ENCODE data around the gene SEPTIN6.

Gene SEPTIN6

DNA sequence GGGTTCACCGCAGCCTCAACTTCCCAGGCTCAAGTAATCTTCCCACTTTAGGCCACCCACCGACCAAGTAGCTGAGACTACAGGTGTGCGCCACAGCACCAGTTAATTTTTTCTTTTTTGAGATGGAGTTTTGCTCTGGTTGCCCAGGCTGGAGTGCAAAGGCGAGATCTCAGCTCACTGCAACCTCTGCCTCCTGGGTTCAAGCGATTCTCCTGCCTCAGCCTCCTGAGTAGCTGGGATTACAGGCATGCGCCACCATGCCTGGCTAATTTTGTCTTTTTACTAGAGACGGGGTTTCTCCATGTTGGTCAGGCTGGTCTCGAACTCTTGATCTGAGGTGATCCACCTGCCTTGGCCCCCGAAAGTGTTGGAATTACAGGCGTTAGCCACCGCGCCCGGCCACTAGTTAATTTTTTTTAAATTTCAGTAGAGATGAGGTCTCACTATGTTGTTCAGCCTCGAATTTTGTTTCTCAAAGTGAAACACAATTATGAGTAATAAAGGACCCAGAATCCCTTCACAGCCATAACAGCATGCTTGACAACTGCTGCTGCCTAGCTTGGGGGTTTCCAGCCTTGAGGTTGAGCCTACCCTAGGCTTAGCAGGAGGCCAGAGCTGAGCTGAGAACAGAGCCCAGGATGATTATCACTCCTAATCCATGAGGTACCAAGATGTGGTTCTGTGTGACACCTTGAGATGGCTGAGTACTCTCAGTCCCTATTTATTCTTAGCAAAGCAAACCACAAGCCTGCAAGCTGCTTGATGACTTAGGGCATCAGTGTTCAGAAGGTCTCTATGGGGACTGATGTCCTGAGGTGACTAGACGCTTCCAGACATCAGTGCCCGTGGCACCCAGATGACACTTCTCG, 45.2 kb downstream of the SEPTIN6 start:
- no peak for DNase-seq

GRCh38 chrX:119647089-119647488, 45.9 kb downstream of the SEPTIN6 start:
- DNase-seq: no peak

- DNase-seq: no peak
Measured at GRCh38 chrX:119646515-119646914, 46.5 kb downstream of the SEPTIN6 start.

- DNase-seq: no peak
Measured at GRCh38 chrX:119643696-119644095, 49.3 kb downstream of the SEPTIN6 start.

All from NCI-H2227 treated with DMSO at 0.1 percent for 48 hours (cell line).